HG03354 (cell line): ENCODE data around the gene SERPIND1.

Experiments used
- ATAC-seq: cut with Tn5 transposase; IDR thresholded peaks from one replicate; pipeline ENCODE4 v1.9.1; 2021; ENCODE audit warnings: mild to moderate bottlenecking; ENCODE audit not compliant: unreplicated experiment, poor library complexity, severe bottlenecking

The SERPIND1 gene

DNA sequence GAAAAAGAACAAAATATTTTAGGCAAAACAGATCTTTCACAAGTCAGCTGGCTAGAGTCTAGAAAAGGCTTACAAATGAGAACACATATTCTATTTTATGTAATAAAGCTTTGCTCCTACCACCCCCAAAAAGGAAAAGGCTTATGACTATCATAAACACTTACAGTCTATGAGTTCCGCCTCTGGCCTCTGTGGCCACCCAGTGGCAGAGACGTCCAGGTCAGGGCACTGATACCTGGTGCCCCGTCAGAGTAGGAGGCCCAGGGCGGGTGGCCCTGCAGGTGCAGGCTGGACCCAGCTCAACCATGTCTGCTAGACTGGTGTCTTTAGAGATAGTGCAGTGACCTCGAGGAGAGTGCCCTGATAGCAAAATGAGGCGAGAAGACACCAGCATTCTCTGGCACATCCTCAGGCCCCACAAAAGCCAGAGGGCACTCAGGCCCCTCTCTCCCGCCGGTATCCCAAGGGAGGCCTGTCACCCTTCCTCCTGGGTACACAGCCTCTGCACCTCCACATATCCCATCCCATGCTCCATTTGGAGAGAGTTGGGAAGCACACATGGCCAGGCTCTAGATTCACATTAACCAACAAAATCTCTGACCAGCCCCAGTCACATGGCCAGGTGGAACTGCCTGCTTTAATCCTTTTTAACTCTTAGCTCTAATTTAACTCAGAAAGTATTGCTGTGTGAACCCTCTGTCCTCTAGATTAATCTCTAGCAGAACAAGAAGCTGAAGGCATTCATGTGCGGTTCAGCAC, 27.3 kb upstream of the SERPIND1 start:
- no peak for ATAC-seq

- no peak for ATAC-seq
These were observed 26.7 kb upstream of the SERPIND1 start for GRCh38 chr22:20747223-20747622.

GRCh38 chr22:20748082-20748481, 25.8 kb upstream of the SERPIND1 start:
- no peak for ATAC-seq

GRCh38 chr22:20748731-20749428, 25.0 kb upstream of the SERPIND1 start:
- ATAC-seq = peak; percentile 68

- ATAC-seq = no peak
These were observed 24.5 kb upstream of the SERPIND1 start for GRCh38 chr22:20749453-20749852.

DNA sequence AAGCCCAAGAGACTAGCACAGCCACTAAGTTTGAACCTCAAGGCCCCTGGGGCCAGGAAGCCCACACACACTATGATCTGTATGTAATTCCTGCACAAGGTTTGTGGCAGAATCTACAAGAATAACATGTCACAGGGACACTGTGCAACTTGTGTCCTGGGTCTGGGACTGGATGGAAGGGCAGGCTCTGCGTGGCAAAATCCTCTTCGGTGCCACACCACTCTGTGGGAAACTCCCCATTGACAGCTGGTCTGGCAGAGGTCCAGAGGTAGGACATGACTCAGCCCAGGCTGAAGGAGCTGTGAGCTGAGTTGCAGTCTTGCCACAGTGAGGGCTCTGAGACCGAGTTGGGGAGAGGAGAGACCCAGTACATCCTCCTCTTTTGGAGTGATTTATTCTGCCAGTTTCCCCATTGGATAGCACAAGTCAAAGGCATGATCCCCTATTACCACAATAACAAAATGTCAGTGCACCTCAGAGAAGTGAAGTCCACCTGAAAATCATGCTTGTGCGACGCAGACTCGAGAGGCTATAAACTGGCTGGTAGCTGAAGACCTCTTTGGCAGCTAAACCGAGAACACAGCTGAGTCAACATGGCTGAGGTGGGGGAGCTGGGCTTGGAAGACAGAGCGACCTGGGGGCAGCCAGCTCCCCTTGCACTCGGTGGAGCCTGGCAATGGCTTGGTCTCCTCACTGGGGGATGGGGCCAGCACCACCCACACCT, 23.3 kb upstream of the SERPIND1 start:
- peak; percentile 62 for ATAC-seq

DNA sequence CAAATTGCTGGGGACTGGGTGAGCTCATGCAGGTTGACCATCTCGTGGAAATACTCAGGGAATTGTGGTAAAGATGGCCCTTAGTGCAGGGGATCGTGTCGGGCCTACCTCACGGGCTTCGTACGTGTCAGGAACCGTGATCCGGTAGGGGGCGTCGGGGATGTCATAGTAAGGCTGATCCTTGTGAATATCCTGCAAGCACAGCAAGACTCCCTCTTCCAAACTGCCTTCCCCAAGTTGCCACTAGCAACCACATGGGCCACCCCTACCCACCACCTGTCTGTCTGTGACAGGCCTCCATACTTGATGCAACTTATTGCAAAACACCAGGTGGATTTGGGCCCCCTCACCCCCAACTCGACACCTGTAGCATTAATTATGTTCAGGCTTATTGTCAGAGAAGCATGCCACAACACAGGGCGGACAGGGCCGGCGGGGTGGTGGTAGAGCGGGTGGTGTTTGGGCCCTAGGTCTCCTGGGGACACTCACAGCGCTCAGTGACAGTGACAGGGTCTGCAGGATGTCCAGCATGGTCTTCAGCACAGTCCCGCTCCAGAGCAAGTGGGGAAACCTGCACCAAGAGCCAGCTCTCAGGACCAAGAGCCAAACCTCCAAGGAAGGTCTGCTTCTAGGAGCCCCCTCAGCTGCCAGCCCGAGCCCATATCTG, 22.6 kb upstream of the SERPIND1 start:
- ATAC-seq = no peak

GRCh38 chr22:20752104-20752741, 21.7 kb upstream of the SERPIND1 start:
- ATAC-seq = no peak

DNA sequence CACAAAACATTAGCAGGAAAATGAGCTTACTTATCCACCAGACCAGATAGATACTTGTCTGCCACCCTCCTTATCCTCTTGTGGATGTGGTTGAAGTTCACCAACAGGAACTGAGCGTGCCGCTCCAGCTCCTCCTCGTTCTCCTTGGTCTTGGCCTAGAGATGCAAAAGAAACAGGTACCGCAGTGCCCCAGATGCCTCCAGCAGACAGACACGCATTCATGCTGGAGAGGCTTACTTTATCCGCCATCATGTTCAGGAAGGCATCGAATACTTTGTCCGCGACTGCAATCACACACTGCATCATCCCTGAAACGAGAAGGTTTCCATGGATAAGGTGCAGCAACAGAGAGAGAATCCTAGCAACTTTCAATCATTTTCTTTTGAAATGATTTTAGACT, 21.0 kb upstream of the SERPIND1 start:
- no peak for ATAC-seq

DNA sequence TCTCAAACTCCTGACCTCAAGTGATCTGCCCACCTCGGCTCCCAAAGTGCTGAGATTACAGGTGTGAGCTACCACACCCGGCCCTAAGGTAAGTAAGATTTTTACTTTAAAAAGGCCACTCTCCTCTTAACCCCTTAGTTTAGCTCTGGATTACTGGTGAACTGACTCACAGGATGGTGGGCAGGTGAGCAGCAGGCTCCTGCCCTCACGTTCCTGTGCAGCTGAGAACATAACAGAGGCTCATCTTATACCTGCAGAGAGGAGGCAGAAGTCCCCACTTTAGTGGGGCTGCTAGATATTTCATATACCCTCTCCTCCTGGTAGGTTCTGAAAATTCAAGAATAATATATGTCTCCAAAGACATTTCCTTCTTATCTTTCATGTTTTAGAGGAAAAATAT, 17.1 kb upstream of the SERPIND1 start:
- ATAC-seq = no peak

DNA sequence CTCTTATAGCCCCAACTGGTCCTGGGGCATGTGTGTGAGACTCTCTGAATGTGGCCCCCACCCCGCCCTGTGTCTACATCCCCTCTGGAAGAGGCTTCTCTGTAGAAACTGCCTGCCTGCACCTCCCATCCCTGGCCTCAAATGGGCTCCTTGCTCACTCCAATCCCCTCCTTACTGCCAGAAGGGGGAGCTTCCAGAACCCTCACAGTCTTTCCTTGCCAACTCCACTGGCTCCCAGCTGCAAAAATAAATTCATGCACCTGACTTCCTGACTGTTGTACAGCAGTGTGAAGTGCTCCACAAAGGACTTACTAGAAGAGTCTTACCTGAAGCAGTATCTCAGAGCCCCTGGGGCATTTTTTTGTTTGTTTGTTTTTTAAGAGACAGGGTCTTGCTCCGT, 15.2 kb upstream of the SERPIND1 start:
- no peak for ATAC-seq

DNA sequence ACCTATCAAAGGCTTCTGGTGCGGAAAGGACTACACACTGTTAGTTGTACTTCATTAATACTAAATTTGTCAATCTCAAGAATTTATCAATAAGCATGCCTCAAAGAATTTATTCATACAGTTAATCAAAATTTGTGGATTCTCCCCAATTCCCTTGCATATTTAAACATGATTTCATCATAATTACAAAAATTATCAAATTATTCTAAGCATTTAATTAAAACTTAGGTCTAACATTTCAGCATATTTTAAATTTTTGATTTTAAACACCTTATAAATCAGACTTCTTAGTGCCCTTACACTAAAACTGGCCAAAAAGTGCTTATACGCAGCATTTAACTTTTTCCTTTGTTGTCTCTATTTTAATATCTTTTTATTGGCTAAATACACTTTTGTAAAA, 13.8 kb upstream of the SERPIND1 start:
- no peak for ATAC-seq

DNA sequence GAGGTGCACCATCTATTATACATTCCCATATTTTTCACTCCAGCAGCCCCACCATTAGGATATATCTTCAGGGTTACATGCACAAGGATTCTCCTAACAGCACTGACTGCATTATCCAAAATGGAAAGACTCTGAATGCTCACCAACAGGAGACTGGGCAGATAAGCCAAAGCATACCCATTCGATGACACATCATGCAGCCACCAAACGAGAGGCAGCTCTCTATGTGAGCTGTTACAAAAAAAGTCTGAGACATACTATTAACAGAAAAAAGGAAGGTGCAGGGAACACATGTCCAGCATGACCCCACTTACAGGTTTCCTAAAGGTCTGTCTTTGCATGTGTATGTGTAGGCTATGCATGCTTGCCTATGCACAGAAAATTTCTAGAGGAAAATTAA, 12.4 kb upstream of the SERPIND1 start:
- ATAC-seq = no peak

- ATAC-seq = no peak
These were observed 11.6 kb upstream of the SERPIND1 start for GRCh38 chr22:20762233-20762796.

- ATAC-seq = no peak
These were observed 10.1 kb upstream of the SERPIND1 start for GRCh38 chr22:20763630-20764470.

GRCh38 chr22:20764471-20764720, 9.5 kb upstream of the SERPIND1 start:
- no peak for ATAC-seq

DNA sequence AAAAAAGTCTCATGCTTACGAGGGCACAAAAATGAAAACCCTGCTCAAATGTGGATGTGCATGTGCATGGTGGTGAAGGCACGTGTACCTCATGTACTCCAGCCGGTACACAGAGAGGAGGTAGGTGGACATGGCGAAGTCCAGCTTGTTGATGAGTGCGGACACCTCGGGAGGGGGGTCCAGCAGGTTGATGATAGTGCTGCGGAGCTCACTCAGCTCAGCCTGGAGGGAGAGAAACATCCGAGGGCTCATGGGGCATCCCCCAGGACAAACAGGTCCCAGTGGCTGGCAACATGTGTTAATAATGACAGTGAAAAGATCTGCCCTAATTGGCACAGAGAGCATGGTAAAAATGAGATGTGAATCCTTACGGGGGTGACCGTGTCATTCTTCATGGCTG, 9.2 kb upstream of the SERPIND1 start:
- no peak for ATAC-seq

DNA sequence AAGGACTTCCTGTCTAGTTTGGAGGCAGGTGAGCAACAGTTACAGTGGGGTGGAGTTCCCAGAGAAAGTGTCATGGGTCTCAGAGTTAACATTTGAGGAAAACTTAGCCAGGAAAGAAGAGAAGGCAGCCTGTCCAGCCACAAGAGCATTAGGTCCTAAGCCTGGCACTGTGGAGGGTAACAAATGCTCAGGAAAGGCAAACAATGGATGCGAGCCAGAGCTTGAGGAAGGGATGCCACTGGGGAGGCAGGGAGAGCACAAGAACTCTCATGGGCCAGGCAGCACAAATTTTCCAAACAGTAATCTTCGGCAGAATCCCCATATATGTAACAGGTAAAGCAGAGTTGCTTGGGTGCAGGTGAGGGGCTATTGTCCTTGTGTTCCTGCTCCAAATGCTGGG, 8.0 kb upstream of the SERPIND1 start:
- no peak for ATAC-seq

- ATAC-seq = no peak
These were observed 7.4 kb upstream of the SERPIND1 start for GRCh38 chr22:20766530-20766929.
